ENCODE measurements around the gene ASB3. TPM values are rescaled to one million over a fixed set of nuclear protein-coding genes. Genes with fewer than 3 reads are reported as not detected.

ASB3 gene
- polyA plus RNA-seq, 1 donor = 11.7 TPM

- no peak for DNase-seq
- Histone ChIP-seq H3K4me3 (ENCODE audit: low read length) (no peak overlapping the region), H3K9me3 (ENCODE audit: control insufficient read depth, low read depth, low read length) (no peaks in the 10 kb centered on the region), H3K27me3 (ENCODE audit: control insufficient read depth, insufficient read depth, low read length) (no peaks in the 10 kb centered on the region), H3K27ac (ENCODE audit: low read length) (no peak overlapping the region), H3K4me1 (ENCODE audit: control insufficient read depth, insufficient read depth, low read length) (no peaks in the 10 kb centered on the region), H3K36me3 (ENCODE audit: control insufficient read depth, insufficient read depth, low read length) (no peaks in the 10 kb centered on the region)
- WGBS (ENCODE audit: insufficient coverage, low lambda C conversion rate) = no CpG with 5 or more reads among the region's 1 CpG
These were observed 153.3 kb downstream of the ASB3 start for GRCh38 chr2:53633441-53633840.

DNA sequence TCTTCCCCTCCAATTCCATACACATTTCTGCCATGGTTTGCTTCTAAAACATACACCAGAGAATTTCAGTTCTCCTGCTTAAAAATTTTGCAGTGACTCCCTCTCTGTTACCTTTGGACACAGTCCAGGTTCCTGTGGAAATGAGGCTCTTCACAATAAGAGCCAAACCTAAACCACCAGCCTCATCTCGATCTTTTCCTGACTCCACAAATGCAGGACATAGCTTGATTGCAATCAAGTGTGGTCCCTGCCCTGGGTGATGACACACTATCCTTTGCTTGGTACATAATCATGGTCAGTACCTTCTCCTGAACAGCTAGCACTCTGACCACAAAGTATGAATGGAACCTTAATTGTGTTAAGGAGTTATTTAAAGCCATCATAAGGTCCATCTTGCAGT is 154.0 kb downstream of the ASB3 start:
- H3K4me3 ChIP-seq (ENCODE audit: low read length) = no peak overlapping the region
- H3K9me3 ChIP-seq (ENCODE audit: control insufficient read depth, low read depth, low read length) = no peaks in the 10 kb centered on the region
- no CpG with 5 or more reads among the region's 1 CpG for WGBS (ENCODE audit: insufficient coverage, low lambda C conversion rate)
- H3K27me3 ChIP-seq (ENCODE audit: control insufficient read depth, insufficient read depth, low read length) = no peaks in the 10 kb centered on the region
- no peak for DNase-seq
- H3K36me3 ChIP-seq (ENCODE audit: control insufficient read depth, insufficient read depth, low read length) = no peaks in the 10 kb centered on the region
- H3K27ac ChIP-seq (ENCODE audit: low read length) = no peak overlapping the region
- no peaks in the 10 kb centered on the region for H3K4me1 ChIP-seq (ENCODE audit: control insufficient read depth, insufficient read depth, low read length)

- no peak overlapping the region for H3K4me3 ChIP-seq (ENCODE audit: low read length)
- H3K4me1 ChIP-seq (ENCODE audit: control insufficient read depth, insufficient read depth, low read length) = no peaks in the 10 kb centered on the region
- no peaks in the 10 kb centered on the region for H3K9me3 ChIP-seq (ENCODE audit: control insufficient read depth, low read depth, low read length)
- H3K36me3 ChIP-seq (ENCODE audit: control insufficient read depth, insufficient read depth, low read length) = no peaks in the 10 kb centered on the region
- WGBS (ENCODE audit: insufficient coverage, low lambda C conversion rate) = no CpG with 5 or more reads among the region's 4 CpGs
- H3K27ac ChIP-seq (ENCODE audit: low read length) = no peak overlapping the region
- DNase-seq = no peak
- H3K27me3 ChIP-seq (ENCODE audit: control insufficient read depth, insufficient read depth, low read length) = no peaks in the 10 kb centered on the region
These were observed 154.7 kb downstream of the ASB3 start for GRCh38 chr2:53632126-53632460.

- no peak overlapping the region for H3K4me3 ChIP-seq (ENCODE audit: low read length)
- no peak overlapping the region for H3K27ac ChIP-seq (ENCODE audit: low read length)
- H3K36me3 ChIP-seq (ENCODE audit: control insufficient read depth, insufficient read depth, low read length) = no peaks in the 10 kb centered on the region
- H3K9me3 ChIP-seq (ENCODE audit: control insufficient read depth, low read depth, low read length) = no peaks in the 10 kb centered on the region
- H3K27me3 ChIP-seq (ENCODE audit: control insufficient read depth, insufficient read depth, low read length) = no peaks in the 10 kb centered on the region
- 50% methylated on average over 1 of the region's 3 CpGs for WGBS (ENCODE audit: insufficient coverage, low lambda C conversion rate)
- no peak for DNase-seq
- H3K4me1 ChIP-seq (ENCODE audit: control insufficient read depth, insufficient read depth, low read length) = no peaks in the 10 kb centered on the region
These were observed 155.2 kb downstream of the ASB3 start for GRCh38 chr2:53631313-53632125.

DNA sequence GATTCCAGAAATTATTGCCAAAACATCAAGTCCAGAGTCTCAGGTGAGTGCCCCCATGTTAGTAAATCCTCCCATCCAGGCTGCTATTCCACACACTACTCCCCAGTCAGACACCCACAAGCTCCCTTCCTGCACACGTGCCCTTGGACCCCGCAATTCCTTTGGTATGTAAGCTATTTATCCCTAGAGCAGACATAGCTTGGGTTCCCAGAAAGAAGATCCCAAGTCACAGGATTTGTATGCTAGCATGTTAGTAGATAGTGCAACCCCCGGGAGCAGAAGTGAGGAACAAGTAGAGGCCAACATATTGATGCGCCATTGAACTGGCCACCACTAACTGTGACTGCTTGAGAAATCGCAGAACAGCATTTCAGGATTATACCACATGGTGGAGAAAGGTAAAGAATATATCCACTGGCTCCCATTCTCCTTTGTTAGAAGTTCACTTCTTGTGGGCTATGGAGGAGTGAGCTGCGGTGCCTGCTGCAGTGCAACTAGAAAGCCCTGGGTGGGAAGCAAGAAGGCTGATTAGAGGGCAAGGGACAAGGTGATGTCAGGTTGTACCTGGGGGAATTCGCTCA is 156.6 kb downstream of the ASB3 start:
- WGBS (ENCODE audit: insufficient coverage, low lambda C conversion rate) = 100% methylated on average over 1 of the region's 7 CpGs
- no peaks in the 10 kb centered on the region for H3K4me1 ChIP-seq (ENCODE audit: control insufficient read depth, insufficient read depth, low read length)
- H3K9me3 ChIP-seq (ENCODE audit: control insufficient read depth, low read depth, low read length) = no peaks in the 10 kb centered on the region
- DNase-seq = no peak
- no peaks in the 10 kb centered on the region for H3K36me3 ChIP-seq (ENCODE audit: control insufficient read depth, insufficient read depth, low read length)
- no peak overlapping the region for H3K27ac ChIP-seq (ENCODE audit: low read length)
- H3K27me3 ChIP-seq (ENCODE audit: control insufficient read depth, insufficient read depth, low read length) = no peaks in the 10 kb centered on the region
- H3K4me3 ChIP-seq (ENCODE audit: low read length) = no peak overlapping the region

GRCh38 chr2:53629501-53629900 is 157.3 kb downstream of the ASB3 start:
- no peak overlapping the region for H3K4me3 ChIP-seq (ENCODE audit: low read length)
- no peaks in the 10 kb centered on the region for H3K27me3 ChIP-seq (ENCODE audit: control insufficient read depth, insufficient read depth, low read length)
- H3K9me3 ChIP-seq (ENCODE audit: control insufficient read depth, low read depth, low read length) = no peaks in the 10 kb centered on the region
- WGBS (ENCODE audit: insufficient coverage, low lambda C conversion rate) = no CpG with 5 or more reads among the region's 4 CpGs
- H3K27ac ChIP-seq (ENCODE audit: low read length) = no peak overlapping the region
- no peaks in the 10 kb centered on the region for H3K4me1 ChIP-seq (ENCODE audit: control insufficient read depth, insufficient read depth, low read length)
- H3K36me3 ChIP-seq (ENCODE audit: control insufficient read depth, insufficient read depth, low read length) = no peaks in the 10 kb centered on the region
- DNase-seq = no peak

DNA sequence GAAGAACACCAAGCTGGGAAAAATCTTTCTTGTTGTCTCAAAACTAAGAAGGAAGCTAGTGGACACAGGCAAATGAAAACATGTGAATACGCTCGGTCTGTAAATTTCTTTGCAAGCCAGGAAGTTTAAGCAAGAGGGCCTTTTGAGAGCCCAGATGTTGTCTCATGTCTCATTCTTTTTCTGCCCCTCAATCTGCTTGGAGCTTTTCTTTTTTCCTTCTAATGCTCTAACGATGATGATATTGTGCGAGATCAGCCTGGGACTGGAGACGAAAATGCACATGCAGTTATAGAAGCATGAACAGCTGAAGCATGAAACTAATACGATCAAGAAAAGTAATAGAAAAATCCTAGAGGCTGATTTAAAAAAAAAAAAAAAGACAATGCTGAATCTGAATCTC is 157.8 kb downstream of the ASB3 start:
- Histone ChIP-seq H3K27ac (ENCODE audit: low read length) (no peak overlapping the region), H3K4me3 (ENCODE audit: low read length) (no peak overlapping the region), H3K4me1 (ENCODE audit: control insufficient read depth, insufficient read depth, low read length) (no peaks in the 10 kb centered on the region), H3K9me3 (ENCODE audit: control insufficient read depth, low read depth, low read length) (no peaks in the 10 kb centered on the region), H3K27me3 (ENCODE audit: control insufficient read depth, insufficient read depth, low read length) (no peaks in the 10 kb centered on the region), H3K36me3 (ENCODE audit: control insufficient read depth, insufficient read depth, low read length) (no peaks in the 10 kb centered on the region)
- WGBS (ENCODE audit: insufficient coverage, low lambda C conversion rate) = 96% methylated on average over 4 of the region's 6 CpGs
- DNase-seq = no peak

DNA sequence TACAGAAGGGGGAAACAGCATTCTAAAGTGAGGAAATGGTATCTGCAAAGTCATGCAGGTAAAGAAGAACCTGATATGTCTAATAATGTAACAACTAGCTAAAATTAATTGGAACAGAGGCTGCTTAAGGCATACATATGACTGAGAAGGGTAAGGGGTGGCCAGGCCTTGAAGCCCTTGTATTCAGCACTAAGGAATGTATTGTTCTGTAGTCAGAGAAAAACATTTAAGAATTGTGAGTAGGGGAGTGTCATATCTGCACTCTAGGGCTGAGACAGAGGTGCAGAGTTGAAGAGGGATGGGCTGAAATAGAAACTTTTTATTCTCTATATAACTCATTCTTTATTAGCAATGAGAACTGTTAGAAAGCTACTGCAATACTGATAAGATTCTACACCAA is 164.6 kb downstream of the ASB3 start:
- no peak for DNase-seq
- no peaks in the 10 kb centered on the region for H3K27me3 ChIP-seq (ENCODE audit: control insufficient read depth, insufficient read depth, low read length)
- H3K4me3 ChIP-seq (ENCODE audit: low read length) = no peak overlapping the region
- no peaks in the 10 kb centered on the region for H3K36me3 ChIP-seq (ENCODE audit: control insufficient read depth, insufficient read depth, low read length)
- H3K27ac ChIP-seq (ENCODE audit: low read length) = no peak overlapping the region
- no peaks in the 10 kb centered on the region for H3K9me3 ChIP-seq (ENCODE audit: control insufficient read depth, low read depth, low read length)
- H3K4me1 ChIP-seq (ENCODE audit: control insufficient read depth, insufficient read depth, low read length) = no peaks in the 10 kb centered on the region

DNA sequence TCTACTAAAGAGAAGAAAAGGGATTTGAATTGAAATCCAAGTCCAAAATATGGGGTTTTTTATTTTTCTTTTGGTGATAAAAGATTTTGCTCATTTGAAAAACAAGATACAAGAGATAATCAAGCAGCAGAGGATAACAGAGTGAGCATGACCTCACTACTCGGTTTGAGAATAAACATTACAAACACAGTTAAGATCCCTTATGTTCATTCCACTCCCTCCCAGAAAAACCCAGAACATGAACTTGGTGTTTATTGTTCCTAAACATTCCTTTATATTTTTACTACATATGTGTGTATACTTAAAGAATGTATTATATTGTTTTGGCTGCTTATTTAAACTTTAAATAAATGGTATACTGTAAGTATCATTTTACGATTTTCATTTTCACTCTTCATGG is 165.8 kb downstream of the ASB3 start:
- Histone ChIP-seq H3K36me3 (ENCODE audit: control insufficient read depth, insufficient read depth, low read length) (no peaks in the 10 kb centered on the region), H3K4me3 (ENCODE audit: low read length) (no peak overlapping the region), H3K9me3 (ENCODE audit: control insufficient read depth, low read depth, low read length) (no peaks in the 10 kb centered on the region), H3K4me1 (ENCODE audit: control insufficient read depth, insufficient read depth, low read length) (no peaks in the 10 kb centered on the region), H3K27me3 (ENCODE audit: control insufficient read depth, insufficient read depth, low read length) (no peaks in the 10 kb centered on the region), H3K27ac (ENCODE audit: low read length) (no peak overlapping the region)
- 58% methylated on average over 2 of the region's 2 CpGs for WGBS (ENCODE audit: insufficient coverage, low lambda C conversion rate)
- no peak for DNase-seq

All from large intestine (tissue), 3 donors.